A549 treated with RU486 at 1 μM for 4 hours (cell line): ENCODE results near the gene TLCD2. TPM values are rescaled to one million over a fixed set of nuclear protein-coding genes. Genes with fewer than 3 reads are reported as not detected.

Experiments
- total RNA-seq: library from RNA; stranded (reverse); fragments of 200-300 nt; extraction: Qiagen RNA extraction; gene quantifications from 5 replicates; pipeline ENCODE4 v1.2.3, GENCODE V29; 2022; ENCODE audit warnings: low read depth

The TLCD2 gene
- total RNA-seq = 0.98 to 1.6 TPM (median 1.5 TPM) in 5 replicates

GRCh38 chr17:1709971-1710806 lies at the start of gene TLCD2:
TSS of gene TLCD2 (minus strand) at chr17:1710377. CDS start at chr17:1710242, 135 bp downstream.

GRCh38 chr17:1742371-1743087 lies 32.4 kb upstream of the TLCD2 start, which contains the start of gene SERPINF2:
TSS of gene SERPINF2 (plus strand) at chr17:1742871. CDS start at chr17:1744996, 2,125 bp downstream.

GRCh38 chr17:1724351-1724868 lies 14.2 kb upstream of the TLCD2 start, which contains the start of gene WDR81:
TSS of gene WDR81 (plus strand) at chr17:1724704. CDS start at chr17:1724960, 256 bp downstream.

GRCh38 chr17:1684378-1685189 lies 25.6 kb downstream of the TLCD2 start, which contains the start of gene PRPF8:
TSS of gene PRPF8 (minus strand) at chr17:1684867. CDS start at chr17:1684571, 296 bp downstream.

Other genes starting within 250 kb of the TLCD2 start
- 106 to 135 TPM (median 127 TPM) in 5 replicates for gene MYO1C, start 217.7 kb downstream of the TLCD2 start, total RNA-seq
- 20.2 to 25.5 TPM (median 24.4 TPM) in 5 replicates for gene INPP5K, start 193.8 kb downstream of the TLCD2 start, total RNA-seq
- 62.9 to 75.9 TPM (median 66.4 TPM) in 5 replicates for gene PITPNA, start 147.6 kb downstream of the TLCD2 start, total RNA-seq
- gene SLC43A2, start 81.5 kb downstream of the TLCD2 start, total RNA-seq = 4.0 to 8.0 TPM (median 7.2 TPM) in 5 replicates
- gene SCARF1, start 64.6 kb downstream of the TLCD2 start, total RNA-seq = 0.22 to 0.37 TPM (median 0.32 TPM) in 5 replicates
- gene RILP, start 60.5 kb downstream of the TLCD2 start, total RNA-seq = 14.4 to 22.3 TPM (median 17.1 TPM) in 5 replicates
- gene PRPF8, start 25.5 kb downstream of the TLCD2 start, total RNA-seq = 254 to 337 TPM (median 268 TPM) in 5 replicates
- gene WDR81, start 14.3 kb upstream of the TLCD2 start, total RNA-seq = 21.5 to 32.7 TPM (median 29.3 TPM) in 5 replicates
- 1.2 to 2.1 TPM (median 2.0 TPM) in 5 replicates for gene SERPINF2, start 32.5 kb upstream of the TLCD2 start, total RNA-seq
- gene SERPINF1, start 51.7 kb upstream of the TLCD2 start, total RNA-seq = 1.4 to 2.3 TPM (median 2.0 TPM) in 5 replicates
- gene SMYD4, start 119.5 kb upstream of the TLCD2 start, total RNA-seq = 7.2 to 9.6 TPM (median 9.0 TPM) in 5 replicates
- gene RPA1, start 119.6 kb upstream of the TLCD2 start, total RNA-seq = 63.2 to 90.7 TPM (median 73.1 TPM) in 5 replicates